H9 (cell line): Measurements from ENCODE around the gene LPCAT1. TPM values are rescaled to one million over a fixed set of nuclear protein-coding genes. Genes with fewer than 3 reads are reported as not detected.
A peak's percentile ranks its signal among the peaks of the same experiment; 100 is the strongest.

ENCODE experiments used
- DNase-seq: peaks from one replicate; pipeline ENCODE4 v3.0.0-alpha.2; 2017
- H2AFZ ChIP-seq: one replicate; pipeline ENCODE4 v1.6.1; 2013; ENCODE audit warnings: mild to moderate bottlenecking, low read length, control low read depth, moderate library complexity
- H2AK5ac ChIP-seq: 2 replicates; pipeline ENCODE4 v1.6.1; 2013; ENCODE audit warnings: low read length, control low read depth, mixed read lengths; ENCODE audit not compliant: insufficient read length
- H2BK120ac ChIP-seq: one replicate; pipeline ENCODE4 v1.6.1; 2013; ENCODE audit warnings: low read depth, mild to moderate bottlenecking, low read length, control low read depth, inconsistent platforms; ENCODE audit not compliant: poor library complexity, severe bottlenecking
- H2BK12ac ChIP-seq: 2 replicates; pipeline ENCODE4 v1.6.1; 2013; ENCODE audit warnings: low read length, control low read depth, mixed read lengths, low read depth; ENCODE audit not compliant: insufficient read length
- H2BK15ac ChIP-seq: 2 replicates; pipeline ENCODE4 v1.6.1; 2013; ENCODE audit warnings: low read depth, low read length, control low read depth
- H2BK20ac ChIP-seq: one replicate; pipeline ENCODE4 v1.6.1; 2013; ENCODE audit warnings: low read depth, mild to moderate bottlenecking, low read length, control low read depth, inconsistent platforms; ENCODE audit not compliant: poor library complexity, severe bottlenecking
- H2BK5ac ChIP-seq: 2 replicates; pipeline ENCODE4 v1.6.1; 2013; ENCODE audit warnings: low read length, control low read depth, mixed read lengths; ENCODE audit not compliant: insufficient read length
- H3K14ac ChIP-seq: 2 replicates; pipeline ENCODE4 v1.6.1; 2013; ENCODE audit warnings: low read length, control low read depth; ENCODE audit not compliant: insufficient read depth
- H3K18ac ChIP-seq: 2 replicates; pipeline ENCODE4 v1.6.1; 2013; ENCODE audit warnings: low read depth, mild to moderate bottlenecking, mixed read lengths, low read length, control low read depth; ENCODE audit not compliant: insufficient read length
- H3K23ac ChIP-seq: 2 replicates; pipeline ENCODE4 v1.6.1; 2013; ENCODE audit warnings: low read length, control low read depth, mixed read lengths, low read depth; ENCODE audit not compliant: insufficient read length
- H3K23me2 ChIP-seq: 2 replicates; pipeline ENCODE4 v1.6.1; 2013; ENCODE audit warnings: low read depth, mild to moderate bottlenecking, mixed read lengths, low read length, control low read depth; ENCODE audit not compliant: insufficient read length, poor library complexity, severe bottlenecking
- H3K27ac ChIP-seq: 2 replicates; pipeline ENCODE4 v1.5.1; 2013; ENCODE audit warnings: low read length, control low read depth, mixed read lengths, low read depth; ENCODE audit not compliant: insufficient read length
- H3K27me3 ChIP-seq: 2 replicates; pipeline ENCODE4 v1.6.1; 2013; ENCODE audit warnings: low read length, control low read depth, inconsistent platforms; ENCODE audit not compliant: insufficient read depth
- H3K4ac ChIP-seq: 2 replicates; pipeline ENCODE4 v1.6.1; 2013; ENCODE audit warnings: low read depth, mild to moderate bottlenecking, control low read depth, inconsistent platforms, low read length, moderate library complexity
- H3K4me1 ChIP-seq: 2 replicates; pipeline ENCODE4 v1.6.1; 2013; ENCODE audit warnings: low read length, control low read depth, inconsistent platforms; ENCODE audit not compliant: insufficient read depth
- H3K4me2 ChIP-seq: 2 replicates; pipeline ENCODE4 v1.6.1; 2013; ENCODE audit warnings: low read length, control low read depth, mixed read lengths; ENCODE audit not compliant: insufficient read length, insufficient read depth
- H3K56ac ChIP-seq: 2 replicates; pipeline ENCODE4 v1.6.1; 2013; ENCODE audit warnings: low read depth, mild to moderate bottlenecking, mixed read lengths, low read length, control low read depth; ENCODE audit not compliant: insufficient read length
- H3K79me1 ChIP-seq: 2 replicates; pipeline ENCODE4 v1.6.1; 2013; ENCODE audit warnings: low read depth, mild to moderate bottlenecking, moderate library complexity, low read length, control low read depth, inconsistent platforms; ENCODE audit not compliant: insufficient read depth, poor library complexity, severe bottlenecking
- H3K79me2 ChIP-seq: 2 replicates; pipeline ENCODE4 v1.6.1; 2013; ENCODE audit warnings: low read length, control low read depth, inconsistent platforms; ENCODE audit not compliant: insufficient read depth
- H3K9ac ChIP-seq: 2 replicates; pipeline ENCODE4 v1.6.1; 2013; ENCODE audit warnings: low read length, control low read depth, mixed read lengths; ENCODE audit not compliant: insufficient read length; ENCODE audit errors: extremely low read depth
- H3K9me3 ChIP-seq: one replicate; pipeline ENCODE4 v1.6.1; 2013; ENCODE audit warnings: low read depth, low read length, inconsistent platforms; ENCODE audit not compliant: control insufficient read depth
- H3T11ph ChIP-seq: one replicate; pipeline ENCODE4 v1.6.1; 2013; ENCODE audit warnings: mild to moderate bottlenecking, low read length, control low read depth, inconsistent platforms
- H4K20me1 ChIP-seq: one replicate; pipeline ENCODE4 v1.6.1; 2013; ENCODE audit not compliant: control insufficient read depth, insufficient read length, insufficient read depth
- H4K5ac ChIP-seq: 2 replicates; pipeline ENCODE4 v1.6.1; 2013; ENCODE audit warnings: low read depth, mild to moderate bottlenecking, mixed read lengths, low read length, control low read depth; ENCODE audit not compliant: insufficient read length
- H4K8ac ChIP-seq: replicated peaks from 2 replicates; pipeline ENCODE4 v1.6.1; 2013; ENCODE audit warnings: low read length, control low read depth, mixed read lengths, low read depth; ENCODE audit not compliant: insufficient read length
- H4K91ac ChIP-seq: 2 replicates; pipeline ENCODE4 v1.6.1; 2013; ENCODE audit warnings: low read depth, mild to moderate bottlenecking, moderate library complexity, mixed read lengths, low read length, control low read depth; ENCODE audit not compliant: insufficient read length
- H3K27ac Mint-ChIP-seq, 3 experiments: 2 replicates in 2 of 3; 3 replicates in 1 of 3; pipeline ENCODE4 v1.8.0; 2020 to 2021; ENCODE audit warnings: mixed read lengths in 3 of 3, mild to moderate bottlenecking in 1 of 3, moderate library complexity in 1 of 3
- H3K27me3 Mint-ChIP-seq: 2 replicates; pipeline ENCODE4 v1.8.0; 2021; ENCODE audit warnings: low read depth, mild to moderate bottlenecking, moderate library complexity, mixed read lengths
- H3K36me3 Mint-ChIP-seq, 3 experiments: 2 replicates in 2 of 3; 3 replicates in 1 of 3; pipeline ENCODE4 v1.8.0; 2020 to 2021; ENCODE audit warnings: low read depth in 3 of 3, mixed read lengths in 3 of 3; ENCODE audit not compliant: insufficient read depth in 1 of 3
- H3K4me1 Mint-ChIP-seq, 2 experiments: 2 replicates each; pipeline ENCODE4 v1.8.0; 2020; ENCODE audit warnings: mixed read lengths in 2 of 2
- H3K4me3 Mint-ChIP-seq, 2 experiments: 2 replicates in 1 of 2; 3 replicates in 1 of 2; pipeline ENCODE4 v1.8.0; 2020 to 2021; ENCODE audit warnings: mild to moderate bottlenecking in 2 of 2, mixed read lengths in 2 of 2, moderate library complexity in 1 of 2
- H3K9me3 Mint-ChIP-seq, 2 experiments: 2 replicates in 1 of 2; 3 replicates in 1 of 2; pipeline ENCODE4 v1.8.0; 2020; ENCODE audit warnings: mild to moderate bottlenecking in 2 of 2, mixed read lengths in 2 of 2, moderate library complexity in 1 of 2
- CTCF ChIP-seq: fragments of 200-600 bp; sonication (generic); conservative IDR thresholded peaks from 3 replicates; pipeline ENCODE4 v1.8.0; 2021; ENCODE audit warnings: antibody characterized with exemption, mild to moderate bottlenecking
- WGBS: extraction: QIAGEN DNeasy Blood & Tissue Kit; methylation state at CpG from one replicate; pipeline ENCODE4 v1.1.7; 2013; ENCODE audit warnings: missing lambda C conversion rate, low lambda C conversion rate, mixed read lengths; ENCODE audit not compliant: insufficient read length; ENCODE audit errors: extremely low coverage; 5-methylcytosine and 5-hydroxymethylcytosine counted together
- total RNA-seq: library from RNA; stranded (reverse); gene quantifications from 2 replicates; pipeline ENCODE4 v1.2.1, GENCODE V29; 2021

Gene LPCAT1
- total RNA-seq, 1 experiment from 2014 or later, result 231 TPM

GRCh38 chr5:1509346-1510085 lies 14.2 kb downstream of the LPCAT1 start:
- no peak overlapping the region for H3K56ac ChIP-seq
- no peak overlapping the region for H2BK12ac ChIP-seq
- peak; percentile 20 for DNase-seq
- no peak overlapping the region for H2BK120ac ChIP-seq
- no peak overlapping the region for H4K8ac ChIP-seq
- no peak overlapping the region for H3K23ac ChIP-seq
- H3K23me2 ChIP-seq, result no peaks in the 10 kb centered on the region
- H3K9me3 Mint-ChIP-seq, result no peaks in the 10 kb centered on the region; a peak in 1 of 5 replicates
- H3K27me3 Mint-ChIP-seq, result no peaks in the 10 kb centered on the region
- no peak overlapping the region for H3K9ac ChIP-seq
- H3K4me1 ChIP-seq, result peaks cover 14% of the 10 kb centered on the region
- no peak overlapping the region for H4K5ac ChIP-seq
- no peak overlapping the region for H3K18ac ChIP-seq
- H3K27ac ChIP-seq, result no peak overlapping the region
- no peak overlapping the region for H3T11ph ChIP-seq
- no peak overlapping the region for H2AFZ ChIP-seq
- no peak overlapping the region for H3K14ac ChIP-seq
- no peak overlapping the region for H2AK5ac ChIP-seq
- peaks cover 32 to 63% (median 54%) of the 10 kb centered on the region in 3 experiments for H3K36me3 Mint-ChIP-seq
- H2BK20ac ChIP-seq, result no peak overlapping the region
- no CpG with 5 or more reads among the region's 30 CpGs for WGBS
- H3K4me1 Mint-ChIP-seq, result peaks cover 64 to 71% of the 10 kb centered on the region in 2 experiments
- no peak overlapping the region for H3K4ac ChIP-seq
- no peaks in the 10 kb centered on the region for H3K27me3 ChIP-seq
- H3K4me2 ChIP-seq, result no peak overlapping the region
- H4K20me1 ChIP-seq, result peaks cover 6% of the 10 kb centered on the region
- H3K79me1 ChIP-seq, result peaks cover 10% of the 10 kb centered on the region
- H3K27ac Mint-ChIP-seq, result peak overlapping the region; percentile 74 to 93 (median 84); a peak in 5 of 7 replicates
- no peak for TF ChIP-seq CTCF
- H4K91ac ChIP-seq, result no peak overlapping the region
- no peaks in the 10 kb centered on the region for H3K9me3 ChIP-seq
- H2BK5ac ChIP-seq, result no peak overlapping the region
- H2BK15ac ChIP-seq, result no peak overlapping the region
- no peak overlapping the region for H3K4me3 Mint-ChIP-seq
- peaks cover 81% of the 10 kb centered on the region; the same call in 1 of the 2 replicates for H3K79me2 ChIP-seq
